Stomach (tissue), 9 donors: ENCODE results near the gene KIAA1217. TPM values are rescaled to one million over a fixed set of nuclear protein-coding genes. Genes with fewer than 3 reads are reported as not detected.
A peak's percentile ranks its signal among the peaks of the same experiment; 100 is the strongest.

ENCODE experiments used
- DNase-seq, 2 donors: peaks; one replicate each; pipeline versions ENCODE4 v3.0.0 to v3.0.0-alpha.2; 2013 to 2019
- H3K27ac ChIP-seq, 5 donors: fragments of 200-600 bp in 4 of 5; sonication (generic) in 4 of 5; one replicate each; pipeline ENCODE4 v1.5.1; 2013 to 2019; ENCODE audit warnings: mild to moderate bottlenecking in 1 of 5, moderate library complexity in 1 of 5
- H3K27me3 ChIP-seq, 3 donors: fragments of 200-600 bp; sonication (generic); one replicate each; pipeline ENCODE4 v1.5.1; 2017 to 2019; ENCODE audit warnings: mixed run types in 1 of 3
- H3K36me3 ChIP-seq, 4 donors: fragments of 200-600 bp; sonication (generic); 1 replicate in 3 of 4; 2 replicates in 1 of 4; pipeline ENCODE4 v1.5.1; 2016 to 2019
- H3K4me1 ChIP-seq, 4 donors: fragments of 200-600 bp; sonication (generic); one replicate each; pipeline ENCODE4 v1.5.1; 2016 to 2019
- H3K4me3 ChIP-seq, 4 donors: fragments of 200-600 bp; sonication (generic) in 3 of 4; one replicate each; pipeline ENCODE4 v1.5.1; 2016 to 2019; ENCODE audit warnings: mild to moderate bottlenecking in 1 of 4
- H3K9me3 ChIP-seq, 4 donors: fragments of 200-600 bp; sonication (generic); one replicate each; pipeline ENCODE4 v1.5.1; 2016 to 2019
- CTCF ChIP-seq, 7 experiments: fragments of 450-650 bp in 4 of 7; fragments of 200-600 bp in 3 of 7; sonication (generic) in 3 of 7; IDR thresholded peaks; one replicate each; pipeline ENCODE4 v1.5.1; 2016 to 2019; ENCODE audit warnings: antibody characterized with exemption in 7 of 7, control low read depth in 2 of 7, mild to moderate bottlenecking in 1 of 7
- EP300 ChIP-seq: sonication (generic); formaldehyde crosslinking; IDR thresholded peaks from one replicate; pipeline ENCODE4 v1.6.1; 2017; ENCODE audit warnings: antibody characterized with exemption
- POLR2A ChIP-seq, 4 donors: fragments of 450-650 bp; IDR thresholded peaks; one replicate each; pipeline ENCODE4 v1.6.1; 2016; ENCODE audit warnings: antibody characterized with exemption in 4 of 4, control low read depth in 2 of 4, mild to moderate bottlenecking in 1 of 4, moderate library complexity in 1 of 4
- POLR2AphosphoS5 ChIP-seq, 3 donors: sonication (generic); formaldehyde crosslinking; IDR thresholded peaks; one replicate each; pipeline ENCODE4 v1.6.1; 2016; ENCODE audit warnings: antibody characterized with exemption in 3 of 3
- whole genome bisulfite sequencing, 5 donors: extraction: QIAGEN DNeasy Blood & Tissue Kit in 3 of 5; methylation state at CpG; one replicate each; pipeline versions ENCODE4 v1.1.5 to v1.1.7; 2013 to 2018; 5-methylcytosine and 5-hydroxymethylcytosine counted together
- intact Hi-C: fragments of 100-400 bp; cut with DNase I; formaldehyde crosslinking; loops from one replicate; pipeline ENCODE4 v1.15.1; 2023; ENCODE audit warnings: low total_unique reads
- polyA plus RNA-seq, 3 donors: library from polyadenylated mRNA; stranded (reverse); fragments of 200-250 nt; gene quantifications; one replicate each; pipeline ENCODE4 v1.2.3, GENCODE V29; 2013
- total RNA-seq, 5 donors: library from RNA; depleted of rRNA; stranded (reverse); fragments of >200 nt; gene quantifications; one replicate each; pipeline versions ENCODE4 v1.1.0 to v1.2.3, GENCODE V29; 2014 to 2016
- donor health status: healthy with polysubstance abuse.
- donor health status: Bipolar disorder and iron deficiency.
- donor health status: healthy.

The KIAA1217 gene
- total and polyA plus RNA-seq, 8 donors = 6.2 to 112 (median 24.6) TPM

DNA sequence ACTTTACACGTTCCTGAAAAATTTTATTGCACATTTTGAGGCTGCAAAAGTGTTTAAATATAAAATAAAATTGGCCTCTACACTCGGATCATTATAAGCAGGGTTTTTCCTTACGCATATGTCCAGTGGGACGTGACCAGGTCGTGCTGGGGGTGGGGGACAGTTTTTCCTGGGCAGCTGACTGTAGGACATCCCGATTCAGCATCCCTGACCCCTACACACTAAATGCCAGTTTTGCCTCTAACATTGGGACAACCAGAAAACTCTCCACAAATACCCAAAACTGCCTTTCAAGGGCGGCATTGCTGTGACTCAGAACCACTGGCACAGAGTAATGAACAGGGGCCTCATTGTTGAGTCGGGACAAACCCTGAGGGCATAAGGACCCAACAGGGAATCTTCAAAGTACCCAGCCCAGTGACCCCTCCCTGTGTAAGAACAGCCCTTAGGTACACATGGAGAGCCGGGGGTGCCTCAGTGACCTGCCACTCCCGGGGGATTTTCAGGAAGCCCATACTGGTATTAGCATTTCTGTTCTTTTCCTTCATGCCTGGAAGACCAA, 344.2 kb downstream of the KIAA1217 start:
- DNase-seq = no peak
- Histone ChIP-seq H3K4me1 (peaks cover 0 to 24% (median 18%) of the 10 kb centered on the region in 4 donors), H3K9me3 (no peaks in the 10 kb centered on the region), H3K27me3 (no peaks in the 10 kb centered on the region), H3K27ac (no peak overlapping the region), H3K4me3 (no peak overlapping the region), H3K36me3 (peaks cover 0 to 23% (median 6%) of the 10 kb centered on the region in 4 donors)
- intact Hi-C loops = no loop called here
- TF ChIP-seq POLR2A (IDR thresholded peaks at IDR 0.05) (no peak), POLR2AphosphoS5 (IDR thresholded peaks at IDR 0.05) (no peak), CTCF (IDR thresholded peaks at IDR 0.05) (no peak), EP300 (no peak)
- 59 to 67% (median 65%) methylated on average over 10 of the region's 10 CpGs for WGBS, 5 donors

- TF ChIP-seq POLR2A (IDR thresholded peaks at IDR 0.05) = no peak
- no peak for TF ChIP-seq EP300
- TF ChIP-seq POLR2AphosphoS5 (IDR thresholded peaks at IDR 0.05) = no peak
- TF ChIP-seq CTCF (IDR thresholded peaks at IDR 0.05) = no peak
- H3K9me3 ChIP-seq = no peaks in the 10 kb centered on the region
- peaks cover 0 to 15% (median 3%) of the 10 kb centered on the region in 4 donors for H3K36me3 ChIP-seq
- H3K4me1 ChIP-seq = peaks cover 0 to 24% (median 18%) of the 10 kb centered on the region in 4 donors
- H3K27me3 ChIP-seq = no peaks in the 10 kb centered on the region
- no peak overlapping the region for H3K4me3 ChIP-seq
- WGBS, 5 donors = 78 to 90% (median 85%) methylated on average over 7 of the region's 7 CpGs
- intact Hi-C loops = no loop called here
- DNase-seq = no peak
- no peak overlapping the region for H3K27ac ChIP-seq
Observed at GRCh38 chr10:24554036-24554435, 345.1 kb downstream of the KIAA1217 start.

- no peak for DNase-seq
- H3K9me3 ChIP-seq = peaks cover 0 to 3% (median 0%) of the 10 kb centered on the region in 4 donors
- no peak overlapping the region for H3K4me3 ChIP-seq
- H3K27ac ChIP-seq = no peak overlapping the region
- H3K4me1 ChIP-seq = peaks cover 0 to 24% (median 17%) of the 10 kb centered on the region in 4 donors
- no peaks in the 10 kb centered on the region for H3K36me3 ChIP-seq
- WGBS, 5 donors = 67 to 76% (median 75%) methylated on average over 4 of the region's 4 CpGs
- intact Hi-C loops = no loop called here
- TF ChIP-seq POLR2A (IDR thresholded peaks at IDR 0.05) = no peak
- TF ChIP-seq POLR2AphosphoS5 (IDR thresholded peaks at IDR 0.05) = no peak
- TF ChIP-seq EP300 = no peak
- no peak for TF ChIP-seq CTCF (IDR thresholded peaks at IDR 0.05)
- H3K27me3 ChIP-seq = no peaks in the 10 kb centered on the region
Observed at GRCh38 chr10:24556126-24556749, 347.3 kb downstream of the KIAA1217 start.

DNA sequence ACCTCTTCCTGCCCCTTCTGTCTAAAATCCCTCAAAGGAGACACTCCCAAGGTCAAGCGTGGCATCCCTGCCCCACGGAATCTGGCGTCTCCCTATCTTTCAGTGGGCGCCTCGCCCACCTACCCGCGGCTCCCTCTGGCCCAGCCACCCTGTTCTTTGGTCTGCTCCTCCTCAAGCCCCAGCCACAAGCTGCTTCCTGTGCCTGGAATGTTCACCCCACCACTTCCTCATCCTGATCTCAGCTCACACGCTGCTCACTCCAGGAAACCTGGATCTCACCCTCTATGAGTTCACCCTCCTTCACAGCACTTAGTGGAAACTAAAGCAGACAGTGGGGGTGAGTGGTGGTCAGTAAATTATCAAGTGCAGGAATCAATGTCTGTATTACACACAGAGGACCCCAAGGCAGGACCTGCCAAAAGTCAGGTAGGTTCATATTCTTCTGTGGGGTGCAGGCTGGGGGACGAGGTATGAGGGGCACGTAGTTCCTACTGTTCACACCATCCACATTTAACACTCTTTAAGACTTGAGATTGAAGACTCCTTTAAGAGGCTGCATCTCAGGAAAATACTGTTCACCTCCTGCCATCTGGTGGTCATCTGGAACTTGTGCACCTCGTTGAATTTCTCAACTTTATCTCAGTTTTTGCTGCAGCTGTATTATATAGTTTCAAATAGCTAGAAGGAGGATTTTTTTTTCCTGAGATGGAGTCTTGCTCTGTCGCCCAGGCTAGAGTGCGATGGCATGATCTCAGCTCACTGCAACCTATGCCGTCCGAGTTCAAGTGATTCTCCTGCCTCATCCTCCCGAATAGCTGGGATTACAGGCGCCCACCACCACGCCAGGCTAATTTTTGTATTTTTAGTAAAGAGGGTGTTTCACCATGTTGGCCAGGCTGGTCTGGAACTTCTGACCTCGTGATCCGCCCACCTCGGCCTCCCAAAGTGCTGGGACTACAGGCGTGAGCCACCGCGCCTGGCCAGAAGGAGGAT, 348.1 kb downstream of the KIAA1217 start:
- TF ChIP-seq POLR2AphosphoS5 (IDR thresholded peaks at IDR 0.05) = no peak
- peak in 5 of 7 experiments; percentile 31 to 63 (median 51) for TF ChIP-seq CTCF (IDR thresholded peaks at IDR 0.05)
- H3K4me3 ChIP-seq = no peak overlapping the region
- H3K9me3 ChIP-seq = peaks cover 0 to 3% (median 0%) of the 10 kb centered on the region in 4 donors
- peak in 1 of 2 donors; percentile 83 for DNase-seq
- H3K27me3 ChIP-seq = no peaks in the 10 kb centered on the region
- H3K36me3 ChIP-seq = no peaks in the 10 kb centered on the region
- WGBS, 5 donors = 43 to 53% (median 51%) methylated on average over 24 of the region's 24 CpGs
- no peak overlapping the region for H3K27ac ChIP-seq
- intact Hi-C loops = no loop called here
- peaks cover 0 to 17% (median 10%) of the 10 kb centered on the region in 4 donors for H3K4me1 ChIP-seq
